ENCODE results near the gene MGARP.
"Not testable (repeated sequence)": the region's sequence is repeated elsewhere in the genome, so short reads cannot be mapped to it uniquely, and the experiment has no call there.

Gene MGARP

DNA sequence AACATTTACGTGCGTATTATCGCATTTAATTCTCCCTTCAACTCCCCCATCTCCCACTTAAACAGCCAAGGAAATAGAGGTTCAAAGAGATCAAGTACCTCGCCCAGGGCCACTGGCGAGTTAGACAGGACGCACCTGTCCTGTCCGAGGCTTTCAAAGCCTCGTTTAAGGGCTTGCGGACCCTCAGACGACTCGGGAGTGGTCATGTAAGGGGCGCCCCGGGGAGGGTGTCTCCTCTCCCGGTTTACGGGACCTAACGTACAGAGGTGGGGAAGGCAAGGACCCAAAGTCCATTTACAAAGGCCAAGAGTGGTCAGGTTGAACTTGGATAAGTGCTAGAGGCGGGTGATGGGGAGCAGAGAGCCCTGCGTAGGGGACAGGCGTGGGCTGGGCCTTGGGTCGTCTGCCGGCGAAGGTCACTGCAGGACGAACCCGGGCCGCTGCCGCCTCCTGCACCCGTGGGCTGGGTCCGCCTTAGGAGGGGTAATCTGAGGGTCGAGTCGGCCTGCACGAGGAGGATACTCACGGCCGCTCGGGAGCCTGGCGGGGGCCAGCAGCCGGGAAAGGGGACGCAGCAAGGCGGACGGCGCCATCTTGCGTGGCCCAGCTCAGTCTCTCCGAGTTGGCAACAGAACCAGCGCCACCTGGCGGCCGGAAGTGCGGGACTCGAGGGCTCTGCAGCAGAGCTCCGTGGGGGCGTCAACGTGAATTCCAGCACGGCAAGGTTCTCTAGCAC, 15.3 kb upstream of the MGARP start:
- peak; percentile 93 for DNase-seq (ENCODE audit: low spot score)

DNA sequence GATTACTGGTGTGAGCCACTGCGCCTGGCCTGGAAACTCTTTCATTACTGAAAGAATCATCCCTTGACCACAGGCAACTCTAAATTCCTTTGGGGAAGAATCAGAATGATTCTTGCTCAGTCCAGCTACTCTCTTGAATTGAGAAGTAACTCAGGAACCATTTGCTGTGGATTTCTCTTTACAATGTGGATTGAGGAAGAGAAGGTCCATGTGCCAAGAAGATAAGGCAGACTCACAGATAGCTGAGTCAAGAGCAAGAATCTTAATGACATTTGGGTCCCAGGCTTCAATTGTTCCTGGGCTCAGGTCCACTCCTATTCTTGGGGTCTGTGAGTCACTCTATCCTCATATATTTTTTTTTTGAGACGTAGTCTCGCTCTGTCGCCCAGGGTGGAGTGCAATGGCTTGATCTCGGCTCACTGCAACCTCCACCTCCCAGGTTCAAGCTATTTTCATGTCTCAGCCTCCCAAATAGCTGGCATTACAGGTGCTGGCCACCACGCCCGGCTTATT, 6.2 kb upstream of the MGARP start:
- DNase-seq (ENCODE audit: low spot score) = no peak

DNA sequence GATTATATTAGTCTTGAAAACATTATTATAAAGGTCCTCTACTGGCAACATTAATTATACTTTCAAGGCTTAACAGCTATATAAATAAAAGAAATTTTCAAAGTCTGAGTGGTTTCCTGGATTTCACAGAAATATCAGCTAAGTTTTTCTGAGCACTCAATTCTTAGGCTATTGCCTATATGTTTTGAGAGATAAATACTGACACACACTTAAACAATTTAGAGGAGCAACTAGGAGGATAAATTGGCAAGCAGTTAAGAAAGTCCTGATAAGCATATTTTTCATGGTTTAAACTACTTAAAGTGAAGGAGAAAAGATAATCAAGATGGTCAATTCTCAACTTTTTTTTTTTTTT, 2.7 kb upstream of the MGARP start:
- no peak for DNase-seq (ENCODE audit: low spot score)

DNA sequence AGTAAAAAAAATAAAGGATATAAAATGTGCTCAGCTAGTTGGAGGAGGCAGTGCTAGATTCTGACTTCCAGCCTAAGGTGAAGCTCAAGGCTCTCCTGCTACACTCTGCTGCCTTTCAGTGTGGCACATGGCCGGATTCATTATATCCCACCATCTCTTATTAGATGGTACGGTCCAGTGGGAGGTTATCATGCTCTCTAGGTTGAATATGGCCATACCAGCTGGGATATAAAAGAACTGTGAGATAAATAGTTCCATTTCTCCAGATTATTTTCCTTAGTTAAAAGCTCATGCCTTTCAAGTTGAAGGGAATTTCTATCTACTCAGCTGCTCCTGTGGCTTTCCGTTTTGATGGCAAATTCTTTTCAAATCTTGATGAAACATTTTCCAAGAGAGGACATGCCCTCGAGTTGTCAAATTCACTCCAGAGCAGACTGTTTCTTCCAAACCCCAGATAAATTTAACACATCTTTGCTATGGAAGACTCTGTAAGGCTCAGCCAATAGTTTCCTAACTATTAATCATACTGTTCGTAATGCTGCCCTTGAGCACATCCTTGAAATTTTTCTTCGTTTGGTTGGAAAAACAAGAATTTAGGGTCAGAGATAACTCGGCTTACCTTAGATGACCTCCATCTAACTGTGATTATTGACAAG, 2.2 kb upstream of the MGARP start:
- DNase-seq (ENCODE audit: low spot score) = no peak

DNA sequence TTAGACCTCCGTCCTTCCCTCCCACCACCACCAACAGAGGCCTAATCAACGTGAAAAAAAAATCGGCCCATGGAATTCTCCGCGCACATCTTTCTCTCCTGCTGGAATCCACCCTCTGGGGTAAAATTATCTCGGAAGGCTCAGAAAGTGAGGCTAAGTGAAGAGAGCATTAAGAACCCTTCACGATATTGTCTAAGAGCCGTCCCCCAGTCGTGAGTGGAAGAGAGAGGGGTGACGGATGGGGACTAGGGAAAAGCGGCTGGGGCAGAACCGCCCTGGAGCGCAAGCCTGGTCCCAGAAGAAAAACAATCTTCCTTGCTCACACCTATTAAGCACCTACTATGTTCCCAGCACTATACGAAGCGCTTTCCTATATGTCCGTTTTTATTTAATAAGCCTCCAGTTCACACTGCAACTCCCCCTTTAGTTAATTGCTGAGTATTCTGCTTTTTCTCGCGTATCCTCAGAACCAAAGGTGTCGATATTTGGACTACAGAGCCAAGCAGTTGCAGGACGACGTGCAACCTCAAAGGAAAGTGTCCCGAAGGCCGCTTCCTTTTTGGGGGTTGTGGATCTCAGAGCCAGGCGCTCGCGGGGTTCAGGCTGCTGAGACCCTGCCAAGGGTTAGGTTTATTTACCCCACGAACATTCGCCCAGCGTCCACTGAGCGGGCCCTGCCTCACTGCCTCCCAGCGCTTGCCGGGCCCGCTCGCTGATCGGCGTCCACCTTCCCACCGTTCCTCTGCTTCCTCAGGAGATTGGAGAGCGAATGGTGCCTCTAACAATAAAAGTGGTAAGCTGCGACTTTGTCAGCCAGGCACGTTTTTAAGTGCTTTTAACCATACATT, 889 bp downstream of the MGARP start:
- no peak for DNase-seq (ENCODE audit: low spot score)

DNA sequence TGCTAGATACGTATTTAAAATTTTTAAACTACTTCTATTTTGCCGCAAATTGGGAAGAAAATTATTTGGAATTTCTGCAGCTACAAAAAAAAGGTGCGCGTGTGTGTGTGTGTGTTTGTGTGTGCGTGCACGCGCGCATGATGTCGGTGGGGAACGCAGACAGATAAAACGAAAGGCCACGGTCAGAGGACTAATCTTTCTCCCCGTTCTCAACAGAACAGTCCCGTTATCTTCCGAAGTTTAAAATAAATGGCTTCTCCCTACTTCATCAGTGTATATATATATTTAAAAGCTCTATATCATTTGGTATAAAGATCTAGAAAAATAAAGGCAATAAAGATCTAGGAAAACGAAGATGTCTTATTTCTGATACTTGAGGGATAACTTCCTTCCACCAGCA, 1.5 kb downstream of the MGARP start:
- DNase-seq (ENCODE audit: low spot score) = no peak

DNA sequence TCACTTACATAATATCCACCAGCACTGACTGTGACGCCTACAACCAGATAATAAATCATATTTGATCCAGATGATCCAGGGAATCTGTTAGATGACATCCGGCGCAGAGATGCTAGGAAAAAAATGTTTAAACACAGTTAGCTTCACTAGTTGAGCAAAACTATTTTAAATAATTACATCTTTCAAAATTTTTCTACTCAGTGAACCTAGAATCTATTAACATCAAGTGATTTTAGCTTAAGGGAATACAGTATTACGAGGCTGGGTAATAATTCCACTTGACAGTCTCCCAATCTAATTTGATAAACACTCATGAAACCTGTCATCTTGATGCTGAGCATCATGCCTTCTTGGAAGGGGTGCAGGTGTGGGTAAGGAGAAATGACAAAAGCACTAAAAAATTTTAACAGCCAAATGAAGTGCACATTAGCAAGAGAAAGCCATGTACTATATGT, 4.7 kb downstream of the MGARP start:
- no peak for DNase-seq (ENCODE audit: low spot score)

DNA sequence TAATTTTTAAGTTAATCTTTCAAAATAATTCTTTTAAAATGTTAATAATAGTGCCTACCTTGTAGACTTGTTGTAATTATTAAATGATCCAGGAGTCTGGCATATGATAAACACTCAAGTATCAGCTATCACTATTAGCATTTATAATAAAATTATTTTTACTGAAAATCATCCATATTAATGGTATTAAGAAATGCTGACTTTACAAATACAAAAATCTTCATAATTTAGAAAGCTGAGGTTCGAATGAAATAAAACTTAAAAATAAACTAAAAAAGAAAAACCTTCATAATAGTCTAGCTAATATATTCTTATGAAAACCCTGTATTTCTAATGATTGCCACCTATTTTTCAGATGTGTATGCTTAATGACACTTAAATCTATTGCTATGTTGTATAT, 5.2 kb downstream of the MGARP start:
- DNase-seq (ENCODE audit: low spot score) = no peak

DNA sequence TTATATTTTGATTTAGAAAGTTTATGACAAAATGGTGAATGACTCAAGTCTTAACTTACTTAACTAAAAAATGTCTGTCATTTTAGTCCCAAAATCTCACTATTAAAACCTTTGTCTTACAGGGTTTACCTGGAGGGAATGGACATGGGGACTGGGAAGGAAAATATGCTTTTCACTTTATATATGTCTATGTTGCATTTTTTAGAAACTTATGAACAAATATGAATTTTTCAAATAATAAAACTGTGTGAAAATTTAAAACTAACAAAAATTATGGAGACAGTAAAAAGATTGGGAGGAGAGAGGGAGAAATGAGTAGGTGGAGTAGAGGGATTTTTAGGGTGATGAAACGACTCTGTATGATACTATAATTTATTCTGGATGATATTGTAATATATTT, 6.2 kb downstream of the MGARP start:
- DNase-seq (ENCODE audit: low spot score) = no peak

DNA sequence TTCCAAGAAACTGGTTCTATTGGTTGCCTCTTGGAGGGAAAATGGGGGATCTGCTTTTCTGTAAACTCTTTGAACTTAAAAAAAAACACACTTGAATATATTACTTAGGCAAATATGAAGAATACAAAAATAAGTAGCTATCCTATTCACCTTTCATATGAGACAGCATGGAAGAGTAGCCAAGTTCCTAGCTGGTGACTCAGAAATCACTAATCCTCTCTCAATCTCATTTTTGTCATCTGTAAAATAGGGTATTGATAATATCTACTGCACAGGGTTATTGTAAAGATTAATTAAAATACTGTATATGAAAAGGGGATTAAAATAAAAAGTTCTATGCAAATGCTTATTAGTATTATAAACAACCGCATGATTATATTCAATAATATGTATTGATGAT, 12.7 kb downstream of the MGARP start:
- no peak for DNase-seq (ENCODE audit: low spot score)

DNA sequence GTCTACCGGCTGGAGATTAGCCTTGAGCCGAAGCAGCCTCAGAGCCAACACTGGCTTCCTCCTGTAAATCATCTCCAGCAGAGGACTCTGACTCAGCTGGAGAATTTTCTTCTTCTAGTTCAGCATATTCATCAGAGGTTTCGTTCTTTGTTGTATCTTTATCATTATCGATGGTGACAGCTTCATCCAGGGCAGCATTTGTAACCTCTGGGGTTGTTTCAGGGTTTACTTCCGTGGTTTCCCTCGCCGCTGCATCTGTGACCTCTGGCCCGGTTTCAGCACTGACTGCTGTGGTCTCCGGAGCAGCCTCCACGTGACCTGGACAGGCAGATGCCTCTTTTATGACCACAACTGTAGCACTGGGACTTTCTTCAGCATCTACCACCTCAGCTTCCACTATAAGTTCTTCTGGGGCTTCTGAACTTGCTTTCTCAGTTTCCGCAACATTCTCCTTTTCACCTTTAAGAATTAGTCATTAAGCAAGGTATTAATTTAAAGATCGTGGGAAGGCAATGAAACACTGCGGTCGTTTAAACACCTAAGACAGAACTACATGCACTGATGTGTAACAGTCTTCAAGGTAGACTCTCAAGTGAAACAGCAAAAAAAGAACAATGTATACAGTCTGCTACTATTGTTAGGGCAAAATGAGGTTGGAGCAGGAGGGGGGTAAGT, 13.3 kb downstream of the MGARP start:
- peak; percentile 55 for DNase-seq (ENCODE audit: low spot score)

DNA sequence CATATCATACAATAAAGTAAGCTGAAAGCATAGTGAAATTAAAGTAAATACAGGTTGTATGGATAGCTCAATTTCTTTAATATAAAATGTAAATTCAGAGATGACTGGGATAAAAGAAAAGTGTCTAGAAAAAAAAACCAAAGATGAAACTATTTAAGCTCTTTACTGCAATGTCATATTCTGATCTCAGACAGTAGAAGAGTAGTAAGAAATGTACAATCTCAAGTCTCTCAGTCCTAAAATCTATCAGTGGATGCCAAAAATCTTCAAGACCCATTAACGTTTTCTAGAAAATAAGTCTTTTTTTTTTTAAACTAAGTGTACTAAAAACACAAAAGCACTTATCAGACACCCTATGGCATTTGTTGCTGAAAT, 13.8 kb downstream of the MGARP start:
- no peak for DNase-seq (ENCODE audit: low spot score)

DNA sequence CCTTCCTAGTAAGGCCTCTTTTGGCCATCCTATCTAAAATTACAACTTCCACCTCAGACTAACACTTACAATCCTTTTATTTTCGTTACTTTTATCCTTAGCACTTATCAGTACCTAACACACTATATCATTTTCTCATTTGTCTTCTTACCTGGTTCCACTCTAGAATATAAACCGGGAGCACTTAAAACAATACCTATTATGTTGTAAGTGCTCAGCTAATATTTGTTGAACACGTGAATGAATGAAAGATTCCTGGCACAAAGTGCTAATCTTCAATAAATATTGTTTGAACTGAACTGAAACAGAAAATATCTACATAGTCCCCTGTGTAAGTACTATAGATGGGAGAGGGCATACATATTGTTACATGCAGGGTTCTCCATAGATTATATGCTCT, 14.4 kb downstream of the MGARP start:
- no peak for DNase-seq (ENCODE audit: low spot score)

DNA sequence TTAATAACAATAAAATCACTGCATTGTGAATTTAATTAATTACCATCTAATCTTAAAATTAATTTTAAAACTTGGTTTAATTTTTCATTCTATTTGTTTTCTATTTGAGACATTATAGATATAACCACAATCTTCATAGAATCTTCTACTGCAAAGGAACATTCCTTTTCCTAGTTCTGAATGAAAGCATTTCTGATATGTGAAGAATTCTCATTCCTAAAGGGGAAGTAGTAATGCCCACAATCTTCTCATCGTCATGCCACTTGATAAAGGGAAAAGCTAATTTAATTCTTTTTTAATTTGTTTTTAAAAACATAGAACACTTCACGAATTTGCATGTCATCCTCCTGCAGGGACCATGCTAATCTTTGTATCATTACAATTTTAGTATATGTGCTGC, 23.7 kb downstream of the MGARP start:
- no peak for DNase-seq (ENCODE audit: low spot score)

DNA sequence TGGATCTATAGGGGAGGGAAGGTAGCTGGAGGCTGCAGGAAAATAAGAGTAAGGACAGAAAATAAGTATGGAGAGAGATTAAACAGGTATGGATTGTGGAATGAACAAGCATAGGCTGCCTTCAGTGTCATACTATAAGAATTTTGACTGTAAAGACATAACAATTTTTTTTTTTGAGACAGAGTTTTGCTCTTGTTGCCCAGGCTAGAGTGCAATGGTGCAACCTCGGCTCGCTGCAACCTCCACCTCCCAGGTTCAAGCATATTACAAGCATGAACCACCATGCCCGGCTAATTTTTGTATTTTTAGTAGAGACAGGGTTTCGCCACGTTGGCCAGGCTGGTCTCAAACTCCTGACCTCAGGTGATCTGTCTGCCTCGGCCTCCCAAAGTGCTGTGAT, 24.4 kb downstream of the MGARP start:
- DNase-seq (ENCODE audit: low spot score) = not testable (repeated sequence)

DNA sequence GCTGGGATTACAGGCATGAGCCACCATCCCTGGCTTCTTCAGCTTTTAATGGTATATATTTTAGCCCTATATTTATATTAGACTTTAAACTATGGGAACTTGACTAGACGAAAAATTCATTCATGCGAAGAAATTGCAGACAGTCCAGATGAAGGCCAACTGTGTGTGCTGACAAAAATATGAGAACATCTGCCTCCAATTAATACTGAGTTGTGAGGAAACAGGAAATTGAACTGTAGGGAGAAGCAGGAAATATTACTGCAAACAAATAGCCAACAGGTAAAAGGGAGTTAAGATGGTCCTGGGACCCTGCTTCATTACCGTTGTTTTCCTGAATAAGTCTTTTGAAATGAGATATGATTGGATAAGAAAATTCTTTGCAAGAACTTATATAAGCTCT, 26.3 kb downstream of the MGARP start:
- DNase-seq (ENCODE audit: low spot score) = no peak

DNA sequence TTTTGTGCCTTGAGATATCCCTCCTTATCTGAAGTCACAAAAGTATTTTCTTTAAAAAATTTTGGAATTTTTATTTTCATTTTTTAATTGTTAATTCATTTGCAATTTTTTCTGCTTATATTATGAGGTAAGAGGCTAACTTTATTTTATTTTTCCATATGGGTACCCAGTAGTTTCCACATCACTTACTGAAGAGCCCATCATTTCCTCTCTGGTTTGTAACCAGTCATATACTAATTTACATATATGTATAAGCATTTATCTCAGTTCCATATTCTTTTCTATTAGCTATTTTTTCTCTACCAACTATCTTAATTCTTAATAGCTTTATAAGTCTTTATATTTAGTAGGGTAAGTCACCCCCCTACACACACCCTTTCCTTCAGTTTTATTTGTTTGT, 27.0 kb downstream of the MGARP start:
- DNase-seq (ENCODE audit: low spot score) = no peak

DNA sequence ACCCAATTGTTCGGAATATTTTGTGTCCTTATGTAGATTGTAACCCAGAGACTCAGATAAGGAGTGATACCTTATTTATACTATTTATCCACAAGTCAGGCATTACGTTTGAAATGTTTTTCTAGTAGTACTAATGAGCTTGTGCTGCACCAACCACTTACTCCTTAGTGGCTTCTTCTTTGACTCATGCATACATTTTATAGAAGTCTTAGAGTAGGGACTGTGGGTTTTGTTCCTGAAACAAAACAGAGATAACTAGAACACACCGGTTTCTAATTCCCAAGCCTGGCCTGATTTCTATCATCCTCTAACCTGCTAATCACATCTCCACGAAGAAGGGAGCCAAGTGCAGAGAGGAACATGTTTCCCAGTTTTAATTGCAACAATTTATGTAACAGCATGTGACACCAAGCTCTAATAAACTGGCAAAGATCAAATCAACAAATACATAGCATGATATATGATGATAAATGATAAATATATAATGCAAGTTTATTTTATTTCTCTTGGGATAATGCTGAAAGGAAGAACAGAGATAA, 32.3 kb downstream of the MGARP start:
- no peak for DNase-seq (ENCODE audit: low spot score)

DNA sequence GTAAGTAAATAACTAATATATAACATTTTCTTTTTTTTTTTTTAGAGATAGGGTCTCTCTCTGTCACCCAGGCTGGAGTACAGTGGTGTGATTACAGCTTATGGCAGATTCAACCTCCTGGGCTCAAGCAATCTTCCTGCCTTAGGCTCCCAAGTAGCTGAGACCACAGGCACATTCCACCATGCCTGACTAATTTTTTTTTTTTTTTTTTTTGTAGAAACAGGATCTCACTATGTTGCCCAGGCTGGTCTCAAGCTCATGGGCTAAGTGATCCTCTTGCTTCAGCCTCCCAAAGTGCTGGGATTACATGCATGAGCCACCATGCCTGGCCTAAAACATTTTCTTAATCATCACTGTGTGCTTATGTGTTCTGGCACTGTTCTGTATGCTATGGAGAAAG, 32.8 kb downstream of the MGARP start:
- no peak for DNase-seq (ENCODE audit: low spot score)

DNA sequence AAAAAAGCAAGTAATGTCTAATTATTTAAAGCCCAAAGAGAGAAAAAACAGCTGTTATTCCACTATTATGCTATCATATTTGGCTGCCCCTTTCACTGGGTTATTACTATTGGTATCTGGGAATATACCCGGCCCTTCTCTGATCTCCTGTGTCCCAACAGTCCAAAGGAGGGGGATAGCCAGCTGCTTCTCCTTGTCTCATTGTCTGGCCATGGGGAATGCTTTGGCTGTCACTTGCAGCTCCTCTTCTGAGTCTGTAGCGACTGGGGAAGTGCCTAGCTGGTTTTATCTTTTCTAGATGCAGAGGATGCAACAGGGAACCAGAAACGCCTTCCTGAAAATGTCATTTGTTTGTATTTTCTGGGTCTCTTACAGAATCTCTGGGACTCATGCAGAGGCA, 33.9 kb downstream of the MGARP start:
- DNase-seq (ENCODE audit: low spot score) = no peak

DNA sequence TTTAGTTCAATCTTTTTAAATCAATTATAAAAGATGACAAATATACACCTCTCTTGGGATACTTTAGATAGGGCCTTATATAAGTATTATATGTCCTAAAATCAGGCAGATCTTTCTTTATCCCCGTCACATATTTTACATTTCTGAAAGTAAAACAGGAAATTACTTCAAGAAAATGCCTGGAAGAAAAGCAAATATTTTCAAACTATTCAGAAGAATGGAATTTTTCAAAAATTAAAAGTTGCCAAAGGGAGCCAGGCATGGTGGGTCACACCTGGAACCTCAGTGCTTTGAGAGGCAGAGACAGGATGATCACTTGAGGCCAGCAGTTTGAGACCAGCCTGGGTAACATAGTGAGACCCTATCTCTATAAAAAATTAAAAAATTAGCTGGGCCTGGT, 34.4 kb downstream of the MGARP start:
- DNase-seq (ENCODE audit: low spot score) = no peak

Data from globus pallidus (tissue), 1 donor.